Fibroblast of lung (primary cell): ENCODE data around the gene OVOL2. TPM values are rescaled to one million over a fixed set of nuclear protein-coding genes. Genes with fewer than 3 reads are reported as not detected.

Experiments
- DNase-seq, 2 donors: peaks; one replicate each; pipeline versions ENCODE4 v3.0.0 to v3.0.0-alpha.2; 2010; ENCODE audit warnings: low read depth in 2 of 2
- H2AFZ ChIP-seq: 2 replicates; pipeline ENCODE4 v1.5.1; 2012; ENCODE audit warnings: low read length, control low read depth, inconsistent platforms
- H3K27ac ChIP-seq: 2 replicates; pipeline ENCODE4 v1.5.1; 2011; ENCODE audit warnings: low read length, control low read depth; ENCODE audit not compliant: insufficient read depth
- H3K27me3 ChIP-seq: 2 replicates; pipeline ENCODE4 v1.5.1; 2011; ENCODE audit warnings: mild to moderate bottlenecking, low read length; ENCODE audit not compliant: control insufficient read depth, insufficient read depth
- H3K36me3 ChIP-seq: 2 replicates; pipeline ENCODE4 v1.5.1; 2011; ENCODE audit warnings: low read length; ENCODE audit not compliant: control insufficient read depth, insufficient read depth
- H3K4me1 ChIP-seq: 2 replicates; pipeline ENCODE4 v1.5.1; 2011; ENCODE audit warnings: low read length; ENCODE audit not compliant: control insufficient read depth, insufficient read depth; ENCODE audit errors: extremely low read depth
- H3K4me2 ChIP-seq: 2 replicates; pipeline ENCODE4 v1.5.1; 2011; ENCODE audit warnings: low read length, control low read depth; ENCODE audit not compliant: insufficient read depth; ENCODE audit errors: extremely low read depth
- H3K4me3 ChIP-seq, 4 experiments: fragments of 200-600 bp in 1 of 4; sonication (generic) in 1 of 4; replicated peaks in 1 of 4; 2 replicates each; pipeline ENCODE4 v1.5.1; 2011 to 2016; ENCODE audit warnings: low read length in 4 of 4, low read depth in 3 of 4, mild to moderate bottlenecking in 3 of 4, control low read depth in 2 of 4, inconsistent platforms in 1 of 4, mixed read lengths in 1 of 4; ENCODE audit not compliant: insufficient read depth in 1 of 4; ENCODE audit errors: control extremely low read depth in 1 of 4
- H3K79me2 ChIP-seq: 2 replicates; pipeline ENCODE4 v1.5.1; 2012; ENCODE audit warnings: mild to moderate bottlenecking, low read length, inconsistent platforms; ENCODE audit not compliant: control insufficient read depth, insufficient read depth
- H3K9ac ChIP-seq: 2 replicates; pipeline ENCODE4 v1.5.1; 2011; ENCODE audit warnings: mild to moderate bottlenecking, low read length, control low read depth; ENCODE audit not compliant: insufficient read depth
- H3K9me3 ChIP-seq: 2 replicates; pipeline ENCODE4 v1.5.1; 2012; ENCODE audit warnings: low read depth, low read length; ENCODE audit not compliant: control insufficient read depth, insufficient read depth
- H4K20me1 ChIP-seq: 2 replicates; pipeline ENCODE4 v1.5.1; 2011; ENCODE audit warnings: low read length; ENCODE audit not compliant: control insufficient read depth, insufficient read depth; ENCODE audit errors: extremely low read depth
- CTCF ChIP-seq, 2 donors: IDR thresholded peaks in 1 of 2; conservative IDR thresholded peaks in 1 of 2; 1 replicate in 1 of 2; 2 replicates in 1 of 2; pipeline ENCODE4 v1.5.1; 2011 to 2012; ENCODE audit warnings: low read length in 2 of 2, control low read depth in 1 of 2, inconsistent platforms in 1 of 2, low read depth in 1 of 2, mild to moderate bottlenecking in 1 of 2
- EZH2 ChIP-seq: IDR thresholded peaks from 2 replicates; pipeline ENCODE4 v1.5.1; 2012; ENCODE audit warnings: low read length, control low read depth, mild to moderate bottlenecking; ENCODE audit errors: missing control alignments
- polyA plus RNA-seq, 2 donors: library from polyadenylated mRNA; depleted of rRNA in 1 of 2; stranded (reverse) in 1 of 2; unstranded in 1 of 2; fragments of >200 nt; gene quantifications; 2 replicates each; pipeline ENCODE4 v1.2.1, GENCODE V29; 2011 to 2012; ENCODE audit warnings: missing spikeins in 1 of 2
- total RNA-seq: library from RNA; depleted of rRNA; stranded (reverse); fragments of >200 nt; gene quantifications from 2 replicates; pipeline ENCODE4 v1.2.1, GENCODE V29; 2014

The OVOL2 gene
- total and polyA plus RNA-seq, 2 donors (not counting 1 experiment from before 2014, with no cell fraction given): not detected

GRCh38 chr20:18012901-18013300 lies 44.8 kb downstream of the OVOL2 start:
- no peak overlapping the region for H3K9ac ChIP-seq
- H3K4me2 ChIP-seq: no peak overlapping the region
- H4K20me1 ChIP-seq: no peaks in the 10 kb centered on the region
- H3K79me2 ChIP-seq: no peaks in the 10 kb centered on the region
- no peak for DNase-seq
- no peaks in the 10 kb centered on the region for H3K4me1 ChIP-seq
- no peak overlapping the region for H2AFZ ChIP-seq
- TF ChIP-seq EZH2 (no peak), CTCF (conservative IDR thresholded peaks at IDR 0.05 in 1 of 2, IDR thresholded peaks at IDR 0.05 in 1 of 2; ENCODE audit: low read depth in 1 of 2, low read length in 2 of 2) (no peak)
- H3K36me3 ChIP-seq: no peaks in the 10 kb centered on the region
- H3K27ac ChIP-seq: no peak overlapping the region
- no peaks in the 10 kb centered on the region for H3K9me3 ChIP-seq
- H3K27me3 ChIP-seq: no peaks in the 10 kb centered on the region
- no peak overlapping the region for H3K4me3 ChIP-seq

DNA sequence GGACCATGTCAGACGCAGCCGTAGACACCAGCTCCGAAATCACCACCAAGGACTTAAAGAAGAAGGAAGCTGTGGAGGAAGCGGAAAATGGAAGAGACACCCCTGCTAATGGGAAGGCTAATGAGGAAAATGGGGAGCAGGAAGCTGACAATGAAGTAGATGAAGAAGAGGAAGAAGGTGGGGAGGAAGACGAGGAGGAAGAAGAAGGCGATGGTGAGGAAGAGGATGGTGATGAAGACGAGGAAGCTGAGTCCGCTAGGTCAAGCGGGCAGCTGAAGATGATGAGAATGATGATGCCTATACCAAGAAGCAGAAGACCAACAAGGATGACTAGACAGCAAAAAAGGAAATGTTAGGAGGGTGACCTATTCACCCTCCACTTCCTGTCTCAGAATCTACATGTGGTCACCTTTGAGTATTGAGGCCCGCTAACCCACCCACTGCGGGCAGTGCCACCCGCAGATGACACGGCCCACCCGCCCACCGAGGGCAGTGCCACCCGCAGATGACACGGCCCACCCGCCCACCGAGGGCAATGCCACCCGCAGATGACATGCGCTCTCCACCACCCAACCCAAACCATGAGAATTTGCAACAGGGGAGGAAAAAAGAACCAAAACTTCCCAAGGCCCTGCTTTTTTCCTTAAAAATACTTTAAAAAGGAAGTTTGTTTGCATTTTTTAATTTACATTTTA lies 45.6 kb downstream of the OVOL2 start:
- Histone ChIP-seq H2AFZ (no peak overlapping the region), H4K20me1 (no peaks in the 10 kb centered on the region), H3K4me2 (no peak overlapping the region), H3K79me2 (no peaks in the 10 kb centered on the region), H3K9me3 (no peaks in the 10 kb centered on the region), H3K4me3 (no peak overlapping the region), H3K27me3 (no peaks in the 10 kb centered on the region), H3K9ac (no peak overlapping the region), H3K27ac (no peak overlapping the region), H3K36me3 (no peaks in the 10 kb centered on the region), H3K4me1 (no peaks in the 10 kb centered on the region)
- no peak for DNase-seq
- no peak for TF ChIP-seq EZH2
- TF ChIP-seq CTCF (conservative IDR thresholded peaks at IDR 0.05 in 1 of 2, IDR thresholded peaks at IDR 0.05 in 1 of 2; ENCODE audit: low read depth in 1 of 2, low read length in 2 of 2): no peak

DNA sequence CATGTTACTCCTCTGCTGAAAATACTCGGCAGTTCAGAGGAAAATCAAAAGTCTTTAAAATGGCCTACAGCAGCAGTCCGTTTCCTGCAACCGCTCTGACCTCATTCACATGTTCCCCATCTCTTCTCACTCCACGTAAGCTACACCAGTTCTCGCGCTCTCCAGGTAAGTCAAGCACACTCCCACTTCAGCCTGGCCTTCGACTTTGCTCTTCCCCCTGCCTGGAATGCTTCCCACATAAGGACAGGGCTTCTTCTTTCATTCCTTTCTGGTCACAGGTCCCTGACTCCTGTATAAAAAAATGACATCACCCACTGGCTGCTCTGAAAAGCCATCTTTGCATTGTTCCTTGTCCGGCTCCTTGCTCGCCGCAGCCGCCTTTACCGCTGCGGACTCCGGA lies 46.2 kb downstream of the OVOL2 start:
- no peak overlapping the region for H3K4me2 ChIP-seq
- no peaks in the 10 kb centered on the region for H3K4me1 ChIP-seq

More for the DNA sequence above, 46.2 kb downstream of the OVOL2 start:
- Histone ChIP-seq H3K4me3 (no peak overlapping the region), H3K36me3 (no peaks in the 10 kb centered on the region), H3K9ac (no peak overlapping the region), H3K27me3 (no peaks in the 10 kb centered on the region), H3K9me3 (no peaks in the 10 kb centered on the region), H2AFZ (no peak overlapping the region), H4K20me1 (no peaks in the 10 kb centered on the region), H3K27ac (no peak overlapping the region), H3K79me2 (no peaks in the 10 kb centered on the region)
- no peak for TF ChIP-seq CTCF (conservative IDR thresholded peaks at IDR 0.05 in 1 of 2, IDR thresholded peaks at IDR 0.05 in 1 of 2; ENCODE audit: low read depth in 1 of 2, low read length in 2 of 2)
- no peak for TF ChIP-seq EZH2
- DNase-seq: no peak
